GM20431 (cell line): ENCODE measurements around the gene UNC5B.

Experiments used
- in situ Hi-C: fragments of 300-500 bp; cut with MseI, MboI; formaldehyde crosslinking; loops from one replicate; pipeline ENCODE4 v1.15.0; 2020; ENCODE audit warnings: low sequenced_read_pairs; ENCODE audit not compliant: unreplicated experiment

The UNC5B gene

GRCh38 chr10:71220689-71221540, 8.5 kb downstream of the UNC5B start:
- in situ Hi-C loops, result no loop called here

- in situ Hi-C loops, result no loop called here
These were observed 9.3 kb downstream of the UNC5B start for GRCh38 chr10:71221586-71222202.

GRCh38 chr10:71222601-71223346, 10.4 kb downstream of the UNC5B start:
- in situ Hi-C loops, result no loop called here

GRCh38 chr10:71223347-71224058, 11.1 kb downstream of the UNC5B start:
- in situ Hi-C loops, result no loop called here

- in situ Hi-C loops, result no loop called here
These were observed 13.1 kb downstream of the UNC5B start for GRCh38 chr10:71225291-71226058.

- in situ Hi-C loops, result no loop called here
These were observed 16.7 kb downstream of the UNC5B start for GRCh38 chr10:71228875-71229675.

GRCh38 chr10:71229726-71230655, 17.6 kb downstream of the UNC5B start:
- in situ Hi-C loops, result no loop called here

- in situ Hi-C loops, result no loop called here
These were observed 18.3 kb downstream of the UNC5B start for GRCh38 chr10:71230656-71231025.

- in situ Hi-C loops, result no loop called here
These were observed 18.8 kb downstream of the UNC5B start for GRCh38 chr10:71231206-71231605.

- in situ Hi-C loops, result no loop called here
These were observed 20.0 kb downstream of the UNC5B start for GRCh38 chr10:71232089-71232998.

- in situ Hi-C loops, result no loop called here
These were observed 21.1 kb downstream of the UNC5B start for GRCh38 chr10:71233482-71233892.

- in situ Hi-C loops, result no loop called here
These were observed 21.9 kb downstream of the UNC5B start for GRCh38 chr10:71234004-71234894.

GRCh38 chr10:71234970-71235685, 22.8 kb downstream of the UNC5B start:
- in situ Hi-C loops, result no loop called here

GRCh38 chr10:71235808-71236207, 23.4 kb downstream of the UNC5B start:
- in situ Hi-C loops, result no loop called here

- in situ Hi-C loops, result no loop called here
These were observed 23.9 kb downstream of the UNC5B start for GRCh38 chr10:71236286-71236685.
